Heart left ventricle (tissue), 13 donors: ENCODE data around the gene MUC4.

Experiments used
- POLR2A ChIP-seq, 2 donors: fragments of 450-650 bp; IDR thresholded peaks; one replicate each; pipeline ENCODE4 v1.6.1; 2017; ENCODE audit warnings: antibody characterized with exemption in 2 of 2, mild to moderate bottlenecking in 2 of 2, moderate library complexity in 2 of 2
- TF ChIP-seq, protein P1 (sequence below), 12 donors: fragments of 200-600 bp; sonication (generic) in 4 of 12; IDR thresholded peaks; one replicate each; pipeline versions ENCODE4 v1.5.0 to v1.8.0; 2018 to 2022; ENCODE audit warnings: antibody characterized with exemption in 12 of 12, mild to moderate bottlenecking in 5 of 12
- donor health status: ischemic (EF 13 %, LVEDD 7.1; RV severe dilation, severe dysfunction).
- donor health status: DM: no; HTN: yes; CAD: no.
- donor health status: DM: no; HTN: no; CAD: no.
- donor health status: ischemic (EF 25% LVEDD 6.9; RV normal size, moderate dysfunction).
- donor health status: ischemic (EF 25% LVEDD 5.7; RV mildly dilated, moderate dysfunction).
- donor health status: ischemic (EF 35%, LVEDD 5.7; RV mildly dilated, moderate dysfunction).
- donor health status: nonischemic (EF 11% LVEDD 7.7; RV severe dilation, severe dysfunction).
- donor health status: DM: yes; HTN: yes; CAD: no.
- donor health status: PGD.
- donor health status: ischemic (EF 29% LVEDD 5.4; RV normal size, mild dysfunction).
- donor health status: nonischemic (EF 23%, LVEDD 6.1; RV moderate dilation, normal function).

DNA sequence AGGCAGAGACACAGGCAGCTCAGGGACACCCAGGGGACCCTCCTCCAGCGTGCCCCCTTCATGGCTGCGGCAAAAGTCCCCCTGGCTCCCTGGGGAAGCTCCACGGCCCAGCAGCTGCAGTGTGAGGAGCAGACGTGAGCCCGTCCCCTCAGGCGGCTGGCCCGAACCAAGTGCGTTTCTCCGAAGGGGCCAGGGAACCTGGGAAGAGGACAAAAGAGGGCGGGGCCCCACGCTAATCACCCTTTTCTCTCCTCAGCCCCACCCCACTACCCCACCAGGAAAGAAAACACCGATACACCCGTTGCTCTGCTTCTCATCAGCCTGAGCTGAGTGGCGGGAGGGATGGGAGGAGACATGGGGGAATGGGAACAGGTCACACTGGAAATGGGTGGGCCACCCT is at the start of gene MUC4:
- TF ChIP-seq, protein P1, sequence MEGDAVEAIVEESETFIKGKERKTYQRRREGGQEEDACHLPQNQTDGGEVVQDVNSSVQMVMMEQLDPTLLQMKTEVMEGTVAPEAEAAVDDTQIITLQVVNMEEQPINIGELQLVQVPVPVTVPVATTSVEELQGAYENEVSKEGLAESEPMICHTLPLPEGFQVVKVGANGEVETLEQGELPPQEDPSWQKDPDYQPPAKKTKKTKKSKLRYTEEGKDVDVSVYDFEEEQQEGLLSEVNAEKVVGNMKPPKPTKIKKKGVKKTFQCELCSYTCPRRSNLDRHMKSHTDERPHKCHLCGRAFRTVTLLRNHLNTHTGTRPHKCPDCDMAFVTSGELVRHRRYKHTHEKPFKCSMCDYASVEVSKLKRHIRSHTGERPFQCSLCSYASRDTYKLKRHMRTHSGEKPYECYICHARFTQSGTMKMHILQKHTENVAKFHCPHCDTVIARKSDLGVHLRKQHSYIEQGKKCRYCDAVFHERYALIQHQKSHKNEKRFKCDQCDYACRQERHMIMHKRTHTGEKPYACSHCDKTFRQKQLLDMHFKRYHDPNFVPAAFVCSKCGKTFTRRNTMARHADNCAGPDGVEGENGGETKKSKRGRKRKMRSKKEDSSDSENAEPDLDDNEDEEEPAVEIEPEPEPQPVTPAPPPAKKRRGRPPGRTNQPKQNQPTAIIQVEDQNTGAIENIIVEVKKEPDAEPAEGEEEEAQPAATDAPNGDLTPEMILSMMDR (IDR thresholded peaks at IDR 0.05) = no peak
- TF ChIP-seq POLR2A (IDR thresholded peaks at IDR 0.05) = no peak
